K562 (cell line): ENCODE results near the gene FBXW7. TPM values are rescaled to one million over a fixed set of nuclear protein-coding genes. Genes with fewer than 3 reads are reported as not detected.

Experiments
- ATAC-seq: fragments of 200-7000 bp; cut with Tn5 transposase; 3 replicates; pipeline ENCODE4 v1.9.1; 2020; ENCODE audit warnings: moderate library complexity
- BruUV-seq: library from RNA; stranded (reverse); fragments of 400-500 nt; replicated peaks from 2 replicates; lab custom pipeline; 2021; lab: Mats Ljungman, UMichigan
- CTCF ChIA-PET: fragments of 300-600 bp; formaldehyde crosslinking; extraction: SDS; loops from one replicate; lab custom pipeline; 2021; ENCODE audit warnings: low intra/inter-chr PET ratio; lab: Yijun Ruan, JAX
- POLR2A ChIA-PET: fragments of 300-600, 350-650 bp; sonication (Branson Sonifier 250); formaldehyde crosslinking; extraction: SDS; loops from one replicate; lab custom pipeline; 2021; ENCODE audit warnings: antibody characterized with exemption, inconsistent platforms; lab: Yijun Ruan, JAX
- DNase-seq, 4 experiments: peaks; one replicate each; pipeline versions ENCODE4 v3.0.0 to v3.0.0-alpha.2; 2011 to 2018; ENCODE audit warnings: low spot score in 3 of 4, mixed read lengths in 3 of 4; ENCODE audit errors: extremely low read depth in 1 of 4
- FAIRE-seq: peaks from 2 replicates; lab custom pipeline; 2011; peaks lifted over from hg19 to GRCh38; lab: Jason Lieb, UNC
- H2AFZ ChIP-seq: 2 replicates; pipeline ENCODE4 v1.6.0; 2011; ENCODE audit warnings: low read depth, low read length, control low read depth, inconsistent platforms
- H3K27ac ChIP-seq: fragments of 200-600 bp; 3 replicates; pipeline ENCODE4 v1.8.0; 2011; ENCODE audit warnings: low read depth, mild to moderate bottlenecking, control low read depth, inconsistent platforms, low read length, moderate library complexity, mixed read lengths; ENCODE audit errors: extremely low read depth
- H3K27me3 ChIP-seq, 2 experiments: fragments of 300-600 bp in 1 of 2; 2 replicates in 1 of 2; 3 replicates in 1 of 2; pipeline versions ENCODE4 v1.6.0 to v1.8.0; 2011; ENCODE audit warnings: inconsistent platforms in 2 of 2, low read length in 2 of 2, mild to moderate bottlenecking in 1 of 2, mixed read lengths in 1 of 2, moderate library complexity in 1 of 2; ENCODE audit not compliant: control insufficient read depth in 2 of 2, insufficient read depth in 2 of 2
- H3K36me3 ChIP-seq: fragments of 300-600 bp; 3 replicates; pipeline ENCODE4 v1.8.0; 2011; ENCODE audit warnings: mild to moderate bottlenecking, low read length, inconsistent platforms; ENCODE audit not compliant: control insufficient read depth, insufficient read depth
- H3K4me1 ChIP-seq, 2 experiments: fragments of 200-600 bp in 1 of 2; replicated peaks in 1 of 2; 2 replicates in 1 of 2; 3 replicates in 1 of 2; pipeline versions ENCODE4 v1.5.1 to v1.8.0; 2011; ENCODE audit warnings: inconsistent platforms in 2 of 2, low read length in 2 of 2, mild to moderate bottlenecking in 1 of 2, mixed read lengths in 1 of 2, moderate library complexity in 1 of 2; ENCODE audit not compliant: control insufficient read depth in 2 of 2, insufficient read depth in 2 of 2
- H3K4me2 ChIP-seq: 2 replicates; pipeline ENCODE4 v1.6.1; 2011; ENCODE audit warnings: low read length, control low read depth, inconsistent platforms, mixed read lengths; ENCODE audit not compliant: insufficient read depth
- H3K4me3 ChIP-seq: fragments of 200-600 bp; sonication (generic), shearing (Covaris generic); 2 replicates; pipeline ENCODE4 v1.5.1; 2016; ENCODE audit warnings: control low read depth, inconsistent platforms
- H3K79me2 ChIP-seq: fragments of 200-600 bp; 3 replicates; pipeline ENCODE4 v1.8.0; 2011; ENCODE audit warnings: low read length, inconsistent platforms; ENCODE audit not compliant: control insufficient read depth, insufficient read depth
- H3K9ac ChIP-seq, 2 experiments: 2 replicates each; pipeline versions ENCODE4 v1.6.0 to v1.6.1; 2011; ENCODE audit warnings: low read depth in 2 of 2, low read length in 2 of 2, control low read depth in 1 of 2, inconsistent platforms in 1 of 2, mild to moderate bottlenecking in 1 of 2, mixed read lengths in 1 of 2; ENCODE audit not compliant: insufficient read depth in 1 of 2
- H3K9me1 ChIP-seq: one replicate; pipeline ENCODE4 v1.6.0; 2011; ENCODE audit warnings: inconsistent platforms, mild to moderate bottlenecking, low read length, moderate library complexity; ENCODE audit not compliant: control insufficient read depth, insufficient read depth
- H3K9me3 ChIP-seq: replicated peaks from 2 replicates; pipeline ENCODE4 v1.5.1; 2011; ENCODE audit warnings: low read depth, low read length, inconsistent platforms; ENCODE audit not compliant: control insufficient read depth, insufficient read depth
- H4K20me1 ChIP-seq: replicated peaks from 2 replicates; pipeline ENCODE4 v1.6.1; 2011; ENCODE audit warnings: low read length, inconsistent platforms, mixed read lengths; ENCODE audit not compliant: control insufficient read depth, insufficient read depth
- ARID1B ChIP-seq: fragments of 450-650 bp; IDR thresholded peaks from 2 replicates; pipeline ENCODE4 v1.6.1; 2016; ENCODE audit warnings: antibody characterized with exemption, mild to moderate bottlenecking, inconsistent platforms
- C11orf30 ChIP-seq: fragments of 450-650 bp; IDR thresholded peaks from 2 replicates; pipeline ENCODE4 v1.6.1; 2016; ENCODE audit warnings: low read depth, mild to moderate bottlenecking
- CBFA2T2 ChIP-seq: fragments of 450-650 bp; conservative IDR thresholded peaks from 2 replicates; pipeline ENCODE4 v1.6.1; 2017; ENCODE audit warnings: mild to moderate bottlenecking
- CBFA2T3 ChIP-seq: fragments of 450-650 bp; IDR thresholded peaks from 2 replicates; pipeline ENCODE4 v1.6.1; 2017
- CTBP1 ChIP-seq: fragments of 450-650 bp; IDR thresholded peaks from 2 replicates; pipeline ENCODE4 v1.6.1; 2016; ENCODE audit warnings: borderline replicate concordance
- DPF2 ChIP-seq: fragments of 450-650 bp; IDR thresholded peaks from 2 replicates; pipeline ENCODE4 v1.6.1; 2016
- EP300 ChIP-seq: IDR thresholded peaks from 2 replicates; pipeline ENCODE4 v1.6.1; 2012; ENCODE audit warnings: low read length, improper control_type of control experiment
- FOSL1 ChIP-seq: fragments of 200-800 bp; sonication (Bioruptor generic); conservative IDR thresholded peaks from 2 replicates; pipeline ENCODE4 v1.6.1; 2016; ENCODE audit warnings: missing genetic modification characterization, missing compliant biosample characterization
- HDAC1 ChIP-seq, 2 experiments: fragments of 450-650 bp; IDR thresholded peaks; 2 replicates each; pipeline ENCODE4 v1.6.1; 2016 to 2017; ENCODE audit warnings: inconsistent platforms in 1 of 2, mild to moderate bottlenecking in 1 of 2, moderate library complexity in 1 of 2
- HNRNPUL1 ChIP-seq: fragments of 200-400 bp; formaldehyde crosslinking; IDR thresholded peaks from 2 replicates; pipeline ENCODE4 v1.6.1; 2017; ENCODE audit warnings: low read length
- KDM1A ChIP-seq, 2 experiments: fragments of 450-650 bp; IDR thresholded peaks; 2 replicates each; pipeline ENCODE4 v1.6.1; 2016; ENCODE audit warnings: mild to moderate bottlenecking in 2 of 2
- NR2C2 ChIP-seq, 2 experiments: fragments of 200-800 bp in 1 of 2; sonication (Bioruptor generic) in 1 of 2; sonication (generic) in 1 of 2; formaldehyde crosslinking in 1 of 2; IDR thresholded peaks; 2 replicates each; pipeline versions ENCODE4 v1.6.1 to v1.8.0; 2016 to 2022; ENCODE audit warnings: mild to moderate bottlenecking in 1 of 2, missing compliant biosample characterization in 1 of 2, missing genetic modification characterization in 1 of 2, missing genetic modification reagents in 1 of 2
- PATZ1 ChIP-seq: fragments of 250-450 bp; sonication (Bioruptor Pico); IDR thresholded peaks from 2 replicates; pipeline ENCODE4 v1.5.0; 2020; ENCODE audit warnings: mild to moderate bottlenecking, borderline replicate concordance
- RBM39 ChIP-seq: fragments of 200-400 bp; formaldehyde crosslinking; optimal IDR thresholded peaks from 2 replicates; pipeline ENCODE3; 2018; ENCODE audit warnings: low read depth, low read length
- RCOR1 ChIP-seq, 2 experiments: IDR thresholded peaks; 2 replicates each; pipeline ENCODE4 v1.6.1; 2012; ENCODE audit warnings: low read depth in 2 of 2, low read length in 2 of 2, borderline replicate concordance in 1 of 2, improper control_type of control experiment in 1 of 2
- RFX1 ChIP-seq: fragments of 450-650 bp; IDR thresholded peaks from 2 replicates; pipeline ENCODE4 v1.6.1; 2016; ENCODE audit warnings: mild to moderate bottlenecking, moderate library complexity
- SMARCA4 ChIP-seq: fragments of 450-650 bp; IDR thresholded peaks from 2 replicates; pipeline ENCODE4 v1.6.1; 2016
- SOX6 ChIP-seq: fragments of 450-650 bp; IDR thresholded peaks from 2 replicates; pipeline ENCODE4 v1.6.1; 2014; ENCODE audit warnings: mild to moderate bottlenecking
- TAL1 ChIP-seq: fragments of 450-650 bp; IDR thresholded peaks from 2 replicates; pipeline ENCODE4 v1.6.1; 2016; ENCODE audit warnings: mild to moderate bottlenecking
- TRIM24 ChIP-seq, 2 experiments: fragments of 450-650 bp; IDR thresholded peaks; 2 replicates each; pipeline ENCODE4 v1.6.1; 2016
- TSC22D4 ChIP-seq: fragments of 450-650 bp; IDR thresholded peaks from 2 replicates; pipeline ENCODE4 v1.6.1; 2016; ENCODE audit warnings: missing genetic modification characterization, missing biosample characterization, control low read depth
- U2AF1 ChIP-seq: fragments of 200-400 bp; formaldehyde crosslinking; optimal IDR thresholded peaks from 2 replicates; pipeline ENCODE3; 2017; ENCODE audit warnings: mild to moderate bottlenecking, low read depth, low read length, moderate library complexity
- ZEB2 ChIP-seq: fragments of 450-650 bp; IDR thresholded peaks from 2 replicates; pipeline ENCODE4 v1.6.1; 2016
- ZFP1 ChIP-seq: fragments of 450-650 bp; formaldehyde crosslinking; IDR thresholded peaks from 2 replicates; pipeline ENCODE4 v1.4.0; 2020; ENCODE audit warnings: mild to moderate bottlenecking, mixed read lengths
- ZNF140 ChIP-seq: fragments of 250-450 bp; sonication (Bioruptor Pico); IDR thresholded peaks from 2 replicates; pipeline ENCODE4 v1.8.0; 2021; ENCODE audit warnings: moderate library complexity, mild to moderate bottlenecking, inconsistent platforms
- ZNF445 ChIP-seq: fragments of 250-450 bp; sonication (Bioruptor Pico); IDR thresholded peaks from 2 replicates; pipeline ENCODE4 v1.4.0; 2020; ENCODE audit warnings: low read depth, mild to moderate bottlenecking, moderate library complexity
- WGBS: fragments of 100-300 bp; shearing (Covaris generic); methylation state at CpG from one replicate; pipeline ENCODE4 v1.1.6; 2016; ENCODE audit warnings: low coverage, mixed read lengths; ENCODE audit not compliant: insufficient coverage; ENCODE audit errors: missing lambda C conversion rate; 5-methylcytosine and 5-hydroxymethylcytosine counted together
- in situ Hi-C: fragments of 300-500 bp; cut with MboI; formaldehyde crosslinking; loops from 4 replicates; pipeline ENCODE4 v1.15.0; 2018; ENCODE audit warnings: inconsistent platforms, mixed read lengths
- intact Hi-C: fragments of 100-400 bp; cut with micrococcal nuclease; formaldehyde crosslinking; loops from 2 replicates; pipeline ENCODE4 v1.14.2; 2022
- polyA plus RNA-seq, 8 experiments: library from polyadenylated mRNA; depleted of rRNA in 4 of 8; stranded (reverse) in 5 of 8; unstranded in 3 of 8; fragments of >200 nt; fragmentation: Nextera tagmentation in 2 of 8; fragmentation: Illumina TruSeq in 1 of 8; extraction: Ambion mirVana in 2 of 8; extraction: Trizol in 1 of 8; gene quantifications; 2 replicates each; pipeline versions ENCODE4 v1.2.1 to v1.2.3, GENCODE V29; 2011 to 2014; ENCODE audit warnings: inconsistent platforms in 1 of 8, missing spikeins in 1 of 8
- total RNA-seq, 7 experiments: library from RNA; depleted of rRNA in 6 of 7; stranded (reverse); fragments of >200 nt in 6 of 7; fragmentation: Illumina TruSeq in 2 of 7; extraction: Trizol in 2 of 7; gene quantifications; 2 replicates each; pipeline versions ENCODE4 v1.2.1 to v1.2.3, GENCODE V29; 2011 to 2021; ENCODE audit warnings: low replicate concordance in 1 of 7

Gene FBXW7
- total and polyA plus RNA-seq, 9 of the 15 experiments (the other 6 are each of a cell fraction or from before 2014, with no cell fraction given): 6.8 to 44.2 (median 16.4) TPM

- H3K9ac ChIP-seq: no peak overlapping the region
- FAIRE-seq: peak; percentile 90
- TF ChIP-seq CTBP1 (peak; percentile 67; the same call in 1 of the 2 replicates), TRIM24 (IDR thresholded peaks at IDR 0.05) (0 out of 4 replicates have a peak, but pooled peaks of 1 of the 2 experiments have one; percentile 22), CBFA2T2 (peak; percentile 72), PATZ1 (no peak), C11orf30 (peak; percentile 49; the same call in 1 of the 2 replicates), RBM39 (no peak), ZNF140 (CRISPR knock-in tag) (no peak), KDM1A (IDR thresholded peaks at IDR 0.05) (peak; percentile 91 to 92), HNRNPUL1 (no peak), TAL1 (peak; percentile 59; the same call in 1 of the 2 replicates), EP300 (peak; percentile 40; the same call in 1 of the 2 replicates), DPF2 (peak; percentile 53; the same call in 1 of the 2 replicates), RFX1 (peak; percentile 53), SMARCA4 (peak; percentile 60; the same call in 1 of the 2 replicates), U2AF1 (no peak), CBFA2T3 (peak; percentile 85), FOSL1 (tag) (0 out of 2 replicates have a peak, but pooled peaks have one; percentile 18), RCOR1 (IDR thresholded peaks at IDR 0.05; ENCODE audit: borderline replicate concordance in 1 of 2, low read depth in 2 of 2, low read length in 2 of 2) (peak; percentile 34 to 97; a peak in 3 of 4 replicates), ZNF445 (no peak), HDAC1 (IDR thresholded peaks at IDR 0.05) (peak in 1 of 2 experiments; percentile 64; a peak in 2 of 4 replicates), TSC22D4 (no peak), NR2C2 (CRISPR knock-in tag; IDR thresholded peaks at IDR 0.05) (no peak), NR2C2 (tag; IDR thresholded peaks at IDR 0.05) (peak; percentile 72), ZFP1 (CRISPR knock-in tag) (no peak), SOX6 (peak; percentile 24; the same call in 1 of the 2 replicates), ARID1B (peak; percentile 76), ZEB2 (peak; percentile 40; the same call in 1 of the 2 replicates)
Observed at GRCh38 chr4:152528060-152528459, 7.8 kb downstream of the FBXW7 start.

More at GRCh38 chr4:152528060-152528459, 7.8 kb downstream of the FBXW7 start:
- Histone ChIP-seq H3K4me1 (peaks cover 0 to 27% of the 10 kb centered on the region in 2 experiments; a peak in 4 of 5 replicates), H3K27me3 (no peaks in the 10 kb centered on the region), H3K79me2 (peaks cover 88% of the 10 kb centered on the region), H3K9me3 (no peaks in the 10 kb centered on the region), H4K20me1 (0 out of 2 replicates have a peak, but pooled peaks cover 10% of the 10 kb centered on the region), H2AFZ (no peak overlapping the region), H3K4me3 (no peak overlapping the region), H3K36me3 (peaks cover 15% of the 10 kb centered on the region; the same call in 1 of the 3 replicates), H3K9me1 (no peaks in the 10 kb centered on the region), H3K27ac (no peak overlapping the region), H3K4me2 (no peak overlapping the region)
- intact Hi-C loops: no loop called here
- 5% methylated on average over 2 of the region's 2 CpGs for WGBS
- DNase-seq: peak; percentile 22 to 72 (median 40)
- peak; percentile 80 for ATAC-seq
- BruUV-seq: no TSS peak
- ChIA-PET CTCF (no interaction called here), POLR2A (no interaction called here)
- in situ Hi-C loops: no loop called here
